Measurements from ENCODE around the gene MS4A5. TPM values are rescaled to one million over a fixed set of nuclear protein-coding genes. Genes with fewer than 3 reads are reported as not detected.

MS4A5 gene
- total RNA-seq, 1 experiment from 2014 or later, result not detected

DNA sequence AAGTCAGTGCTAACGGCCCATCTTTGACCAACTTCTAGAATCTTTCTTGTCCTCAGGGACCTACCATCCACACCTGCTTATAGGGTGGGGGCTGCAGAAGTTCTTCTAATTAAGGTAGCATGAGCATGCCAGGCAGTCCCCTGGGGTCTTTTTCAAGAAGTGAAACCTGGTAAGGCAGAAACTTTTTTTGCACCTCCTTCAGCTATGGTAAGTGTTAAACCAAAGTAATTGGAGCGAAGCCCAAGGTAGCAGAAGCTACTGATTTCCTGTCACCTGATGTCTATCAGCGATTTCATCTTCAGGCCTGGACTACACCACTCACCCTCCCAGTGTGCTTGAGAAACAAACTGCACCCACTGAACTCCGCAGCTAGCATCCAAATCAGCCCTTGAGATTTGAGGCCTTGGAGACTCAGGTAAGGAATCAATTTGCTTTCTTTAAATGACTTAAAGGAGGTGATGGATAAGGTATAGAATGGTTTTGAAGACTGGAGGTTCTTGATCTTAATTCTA is 26.2 kb downstream of the MS4A5 start, which contains the start of gene MS4A1:
Gene MS4A1 (plus strand): TSS at position 317 of the 512 bp plus-strand sequence. CDS start 6,528 bp downstream, outside the sequence.
- no peaks in the 10 kb centered on the region for H3K4me1 ChIP-seq (ENCODE audit: insufficient read depth, low read length, poor library complexity, severe bottlenecking)
- peaks cover 6% of the 10 kb centered on the region for H3K27me3 ChIP-seq (replicated peaks; ENCODE audit: insufficient read depth, low read depth, low read length, poor library complexity)
- DNase-seq (ENCODE audit: low spot score), result no peak
- POLR2A ChIA-PET (ENCODE audit: low non-redundant PET), result no interaction called here
- H3K9me3 ChIP-seq (ENCODE audit: low read depth, low read length, poor library complexity, severe bottlenecking), result no peaks in the 10 kb centered on the region
- H3K27ac ChIP-seq (ENCODE audit: low read depth, low read length, poor library complexity, severe bottlenecking), result no peak within 1 kb of the TSS
- H3K36me3 ChIP-seq (ENCODE audit: insufficient read depth, low read length, poor library complexity, severe bottlenecking), result no peaks in the 10 kb centered on the region
- TF ChIP-seq EZH2 (IDR thresholded peaks at IDR 0.05; ENCODE audit: borderline replicate concordance, low read depth, low read length, poor library complexity, severe bottlenecking), result no peak
- TF ChIP-seq, protein P1, sequence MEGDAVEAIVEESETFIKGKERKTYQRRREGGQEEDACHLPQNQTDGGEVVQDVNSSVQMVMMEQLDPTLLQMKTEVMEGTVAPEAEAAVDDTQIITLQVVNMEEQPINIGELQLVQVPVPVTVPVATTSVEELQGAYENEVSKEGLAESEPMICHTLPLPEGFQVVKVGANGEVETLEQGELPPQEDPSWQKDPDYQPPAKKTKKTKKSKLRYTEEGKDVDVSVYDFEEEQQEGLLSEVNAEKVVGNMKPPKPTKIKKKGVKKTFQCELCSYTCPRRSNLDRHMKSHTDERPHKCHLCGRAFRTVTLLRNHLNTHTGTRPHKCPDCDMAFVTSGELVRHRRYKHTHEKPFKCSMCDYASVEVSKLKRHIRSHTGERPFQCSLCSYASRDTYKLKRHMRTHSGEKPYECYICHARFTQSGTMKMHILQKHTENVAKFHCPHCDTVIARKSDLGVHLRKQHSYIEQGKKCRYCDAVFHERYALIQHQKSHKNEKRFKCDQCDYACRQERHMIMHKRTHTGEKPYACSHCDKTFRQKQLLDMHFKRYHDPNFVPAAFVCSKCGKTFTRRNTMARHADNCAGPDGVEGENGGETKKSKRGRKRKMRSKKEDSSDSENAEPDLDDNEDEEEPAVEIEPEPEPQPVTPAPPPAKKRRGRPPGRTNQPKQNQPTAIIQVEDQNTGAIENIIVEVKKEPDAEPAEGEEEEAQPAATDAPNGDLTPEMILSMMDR (conservative IDR thresholded peaks at IDR 0.05; ENCODE audit: low read depth, low read length), result no peak
- intact Hi-C loops (cut with micrococcal nuclease; ENCODE audit: unreplicated experiment), result no loop called here
- no TSS peak for BruUV-seq (replicated peaks)
- CTCF ChIA-PET, result no interaction called here
- H3K4me3 ChIP-seq (ENCODE audit: low read depth, low read length, poor library complexity, severe bottlenecking), result no peak within 1 kb of the TSS

DNA sequence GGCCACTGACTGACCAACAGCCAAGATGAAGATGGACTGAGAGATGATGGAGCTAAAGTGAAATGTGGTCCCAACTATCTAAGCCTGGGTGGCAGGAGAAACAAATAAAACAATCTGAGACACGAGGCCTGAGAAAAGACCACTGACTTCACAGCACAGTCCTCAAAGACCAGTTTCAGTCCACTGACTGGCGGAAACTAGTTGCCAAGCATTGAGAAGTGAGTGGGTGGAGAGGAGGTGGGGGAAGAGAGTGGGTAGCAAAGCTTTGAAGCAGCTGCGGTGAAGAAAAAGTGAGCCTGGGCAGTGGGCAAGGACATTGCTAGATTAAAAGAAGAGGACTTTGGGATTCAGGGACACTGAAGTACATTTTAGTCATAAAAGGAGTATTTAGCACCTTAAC is 28.2 kb downstream of the MS4A5 start:
- H3K4me1 ChIP-seq (ENCODE audit: insufficient read depth, low read length, poor library complexity, severe bottlenecking), result no peaks in the 10 kb centered on the region
- no TSS peak for BruUV-seq (replicated peaks)
- no peak overlapping the region for H3K27ac ChIP-seq (ENCODE audit: low read depth, low read length, poor library complexity, severe bottlenecking)
- no peak overlapping the region for H3K4me3 ChIP-seq (ENCODE audit: low read depth, low read length, poor library complexity, severe bottlenecking)
- DNase-seq (ENCODE audit: low spot score), result no peak
- POLR2A ChIA-PET (ENCODE audit: low non-redundant PET), result no interaction called here
- H3K27me3 ChIP-seq (replicated peaks; ENCODE audit: insufficient read depth, low read depth, low read length, poor library complexity), result peaks cover 6% of the 10 kb centered on the region
- no peaks in the 10 kb centered on the region for H3K36me3 ChIP-seq (ENCODE audit: insufficient read depth, low read length, poor library complexity, severe bottlenecking)
- CTCF ChIA-PET, result no interaction called here
- TF ChIP-seq, protein P1 (conservative IDR thresholded peaks at IDR 0.05; ENCODE audit: low read depth, low read length), result no peak
- no peak for TF ChIP-seq EZH2 (IDR thresholded peaks at IDR 0.05; ENCODE audit: borderline replicate concordance, low read depth, low read length, poor library complexity, severe bottlenecking)
- intact Hi-C loops (cut with micrococcal nuclease; ENCODE audit: unreplicated experiment), result no loop called here
- no peaks in the 10 kb centered on the region for H3K9me3 ChIP-seq (ENCODE audit: low read depth, low read length, poor library complexity, severe bottlenecking)

DNA sequence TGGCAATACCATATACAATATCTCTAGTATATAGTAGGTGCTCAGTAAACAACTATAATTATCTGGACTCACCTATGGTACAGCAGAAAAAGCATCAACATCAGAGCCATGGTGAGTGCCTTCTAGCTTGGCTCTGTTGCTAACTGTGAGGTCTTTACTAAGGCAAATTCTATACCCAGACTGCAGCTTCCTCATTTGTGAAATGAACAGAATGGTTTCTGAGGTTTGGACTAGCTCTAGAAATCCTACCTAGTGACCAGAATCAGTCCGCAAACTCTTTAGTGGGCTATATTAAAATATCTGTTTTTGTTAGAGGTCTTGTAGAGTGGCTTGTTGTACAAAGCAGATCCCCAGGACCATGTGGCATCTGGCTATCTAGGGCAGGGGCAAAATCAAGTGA is 30.0 kb downstream of the MS4A5 start:
- H3K4me3 ChIP-seq (ENCODE audit: low read depth, low read length, poor library complexity, severe bottlenecking), result no peak overlapping the region
- no peak overlapping the region for H3K27ac ChIP-seq (ENCODE audit: low read depth, low read length, poor library complexity, severe bottlenecking)
- no peak for TF ChIP-seq EZH2 (IDR thresholded peaks at IDR 0.05; ENCODE audit: borderline replicate concordance, low read depth, low read length, poor library complexity, severe bottlenecking)
- TF ChIP-seq, protein P1 (conservative IDR thresholded peaks at IDR 0.05; ENCODE audit: low read depth, low read length), result no peak
- no TSS peak for BruUV-seq (replicated peaks)
- no peak for DNase-seq (ENCODE audit: low spot score)
- peaks cover 6% of the 10 kb centered on the region for H3K27me3 ChIP-seq (replicated peaks; ENCODE audit: insufficient read depth, low read depth, low read length, poor library complexity)
- POLR2A ChIA-PET (ENCODE audit: low non-redundant PET), result no interaction called here
- intact Hi-C loops (cut with micrococcal nuclease; ENCODE audit: unreplicated experiment), result no loop called here
- CTCF ChIA-PET, result no interaction called here
- H3K4me1 ChIP-seq (ENCODE audit: insufficient read depth, low read length, poor library complexity, severe bottlenecking), result no peaks in the 10 kb centered on the region
- no peaks in the 10 kb centered on the region for H3K9me3 ChIP-seq (ENCODE audit: low read depth, low read length, poor library complexity, severe bottlenecking)
- H3K36me3 ChIP-seq (ENCODE audit: insufficient read depth, low read length, poor library complexity, severe bottlenecking), result no peaks in the 10 kb centered on the region
